NB4 (cell line): ENCODE data around the gene PHF14.

ENCODE experiments used
- CTCF ChIP-seq: IDR thresholded peaks from one replicate; pipeline ENCODE4 v1.5.1; 2012; ENCODE audit warnings: low read depth, low read length
- MAX ChIP-seq: IDR thresholded peaks from 2 replicates; pipeline ENCODE4 v1.6.1; 2011; ENCODE audit warnings: low read depth, low read length
- MYC ChIP-seq: IDR thresholded peaks from 2 replicates; pipeline ENCODE4 v1.6.1; 2011; ENCODE audit warnings: low read depth, low read length
- POLR2A ChIP-seq: IDR thresholded peaks from 2 replicates; pipeline ENCODE4 v1.6.1; 2011; ENCODE audit warnings: mild to moderate bottlenecking; ENCODE audit not compliant: insufficient read length; ENCODE audit errors: extremely low read depth

GRCh38 chr7:10972174-10972573 is 1.5 kb upstream of the PHF14 start:
- TF ChIP-seq CTCF (no peak), POLR2A (no peak), MAX (no peak), MYC (no peak)
